HG03108 (cell line): ENCODE data around the gene MCUB.
A peak's percentile ranks its signal among the peaks of the same experiment; 100 is the strongest.
"Not testable (repeated sequence)": the region's sequence is repeated elsewhere in the genome, so short reads cannot be mapped to it uniquely, and the experiment has no call there.

Experiments used
- ATAC-seq: cut with Tn5 transposase; IDR thresholded peaks from one replicate; pipeline ENCODE4 v1.9.1; 2021; ENCODE audit warnings: moderate library complexity; ENCODE audit not compliant: unreplicated experiment

Gene MCUB

GRCh38 chr4:109559983-109560686 lies at the start of gene MCUB:
Gene MCUB, plus strand, starts transcription at chr4:109560246. Its CDS starts 92 bp downstream, at chr4:109560338.
- ATAC-seq, result peak; percentile 91

GRCh38 chr4:109510687-109511086 lies 49.4 kb upstream of the MCUB start:
- ATAC-seq, result no peak

- ATAC-seq, result no peak
Observed at GRCh38 chr4:109511414-109511813, 48.6 kb upstream of the MCUB start.

GRCh38 chr4:109513368-109513767 lies 46.7 kb upstream of the MCUB start:
- ATAC-seq, result not testable (repeated sequence)

- no peak for ATAC-seq
Observed at GRCh38 chr4:109532182-109532581, 27.9 kb upstream of the MCUB start.

GRCh38 chr4:109545401-109545800 lies 14.6 kb upstream of the MCUB start:
- no peak for ATAC-seq

GRCh38 chr4:109547394-109547793 lies 12.7 kb upstream of the MCUB start:
- no peak for ATAC-seq

GRCh38 chr4:109548655-109549054 lies 11.4 kb upstream of the MCUB start:
- ATAC-seq, result no peak

GRCh38 chr4:109552237-109552636 lies 7.8 kb upstream of the MCUB start:
- ATAC-seq, result no peak

GRCh38 chr4:109553130-109553529 lies 6.9 kb upstream of the MCUB start:
- ATAC-seq, result no peak

- ATAC-seq, result no peak
Observed at GRCh38 chr4:109554971-109555370, 5.1 kb upstream of the MCUB start.

GRCh38 chr4:109557433-109557832 lies 2.6 kb upstream of the MCUB start:
- ATAC-seq, result no peak

GRCh38 chr4:109558095-109558494 lies 2.0 kb upstream of the MCUB start:
- ATAC-seq, result not testable (repeated sequence)

- peak; percentile 19 for ATAC-seq
Observed at GRCh38 chr4:109559625-109559982, 442 bp upstream of the MCUB start.

GRCh38 chr4:109560687-109561461 lies 828 bp downstream of the MCUB start:
- ATAC-seq, result peak; percentile 59

GRCh38 chr4:109562457-109563239 lies 2.6 kb downstream of the MCUB start:
- no peak for ATAC-seq

- ATAC-seq, result no peak
Observed at GRCh38 chr4:109571494-109571893, 11.4 kb downstream of the MCUB start.

GRCh38 chr4:109572154-109572553 lies 12.1 kb downstream of the MCUB start:
- no peak for ATAC-seq

- no peak for ATAC-seq
Observed at GRCh38 chr4:109574443-109574850, 14.4 kb downstream of the MCUB start.

- no peak for ATAC-seq
Observed at GRCh38 chr4:109574931-109575804, 15.1 kb downstream of the MCUB start.

- ATAC-seq, result no peak
Observed at GRCh38 chr4:109576462-109576861, 16.4 kb downstream of the MCUB start.
